BLaER1 treated with 17β-estradiol and CSF1 and Interleukin-3, amounts not matched to agents 10 nM and 100 nM (cell line): ENCODE data around the gene LAMB4.

ENCODE experiments used
- H3K27ac ChIP-seq, 11 experiments: shearing (Covaris generic); formaldehyde crosslinking; 2 replicates each; pipeline ENCODE4 v1.8.1; 2022
- H3K27me3 ChIP-seq, 11 experiments: shearing (Covaris generic); formaldehyde crosslinking; 2 replicates each; pipeline ENCODE4 v1.8.1; 2022
- H3K36me3 ChIP-seq, 11 experiments: shearing (Covaris generic); formaldehyde crosslinking; 2 replicates each; pipeline ENCODE4 v1.8.1; 2022
- H3K4me1 ChIP-seq, 10 experiments: shearing (Covaris generic); formaldehyde crosslinking; 2 replicates each; pipeline ENCODE4 v1.8.1; 2022
- H3K4me2 ChIP-seq, 11 experiments: shearing (Covaris generic); formaldehyde crosslinking; 2 replicates each; pipeline ENCODE4 v1.8.1; 2022
- H3K4me3 ChIP-seq, 10 experiments: shearing (Covaris generic); formaldehyde crosslinking; 2 replicates each; pipeline ENCODE4 v1.8.1; 2022
- H3K9ac ChIP-seq, 11 experiments: shearing (Covaris generic); formaldehyde crosslinking; 2 replicates each; pipeline ENCODE4 v1.8.1; 2022
- H3K9me3 ChIP-seq, 11 experiments: shearing (Covaris generic); formaldehyde crosslinking; replicated peaks in 1 of 11; 2 replicates each; pipeline ENCODE4 v1.8.1; 2022
- H4K20me1 ChIP-seq, 11 experiments: shearing (Covaris generic); formaldehyde crosslinking; 2 replicates each; pipeline ENCODE4 v1.8.1; 2022
- Cebpa-rat ChIP-seq, 11 experiments: shearing (Covaris generic); IDR thresholded peaks; 2 replicates each; pipeline ENCODE4 v1.8.1; 2022

LAMB4 gene

DNA sequence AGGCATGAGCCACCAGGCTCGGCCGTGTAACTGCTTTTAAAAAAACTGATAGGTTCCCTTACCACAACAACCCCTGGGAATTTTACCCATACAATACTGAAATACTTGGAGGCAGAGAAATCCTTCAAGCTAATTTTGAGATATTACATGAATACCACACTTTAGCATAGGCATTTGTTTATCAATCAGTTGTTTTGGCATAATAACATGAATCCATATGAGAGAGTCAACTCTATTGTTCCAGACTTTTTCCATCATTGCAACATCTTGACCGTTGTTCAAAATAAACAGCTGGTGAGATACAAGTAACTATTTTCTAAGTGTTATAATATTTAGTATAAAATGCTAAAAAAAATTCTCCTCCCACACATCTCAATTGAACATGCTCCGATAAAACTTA is 36.8 kb downstream of the LAMB4 start:
- no peak for TF ChIP-seq Cebpa-rat (IDR thresholded peaks at IDR 0.05)

GRCh38 chr7:108091461-108091831 is 38.7 kb downstream of the LAMB4 start:
- H3K27me3 ChIP-seq = no peaks in the 10 kb centered on the region
- no peak overlapping the region for H3K4me2 ChIP-seq
- TF ChIP-seq Cebpa-rat (IDR thresholded peaks at IDR 0.05) = no peak
- H3K9ac ChIP-seq = no peak overlapping the region
- H3K4me1 ChIP-seq = peaks cover 7 to 21% (median 17%) of the 10 kb centered on the region in 10 experiments; a peak in 18 of 20 replicates
- no peaks in the 10 kb centered on the region for H3K36me3 ChIP-seq
- H3K9me3 ChIP-seq = no peaks in the 10 kb centered on the region
- H3K27ac ChIP-seq = no peak overlapping the region
- no peaks in the 10 kb centered on the region for H4K20me1 ChIP-seq
- no peak overlapping the region for H3K4me3 ChIP-seq

More for the DNA sequence above, 36.8 kb downstream of the LAMB4 start:
- Histone ChIP-seq H3K27ac (no peak overlapping the region), H3K9me3 (no peaks in the 10 kb centered on the region), H3K9ac (no peak overlapping the region), H3K4me1 (peaks cover 7 to 21% (median 17%) of the 10 kb centered on the region in 10 experiments; a peak in 18 of 20 replicates), H3K4me3 (no peak overlapping the region), H3K27me3 (no peaks in the 10 kb centered on the region), H4K20me1 (no peaks in the 10 kb centered on the region), H3K4me2 (no peak overlapping the region; a peak in 1 of 22 replicates), H3K36me3 (no peaks in the 10 kb centered on the region)

DNA sequence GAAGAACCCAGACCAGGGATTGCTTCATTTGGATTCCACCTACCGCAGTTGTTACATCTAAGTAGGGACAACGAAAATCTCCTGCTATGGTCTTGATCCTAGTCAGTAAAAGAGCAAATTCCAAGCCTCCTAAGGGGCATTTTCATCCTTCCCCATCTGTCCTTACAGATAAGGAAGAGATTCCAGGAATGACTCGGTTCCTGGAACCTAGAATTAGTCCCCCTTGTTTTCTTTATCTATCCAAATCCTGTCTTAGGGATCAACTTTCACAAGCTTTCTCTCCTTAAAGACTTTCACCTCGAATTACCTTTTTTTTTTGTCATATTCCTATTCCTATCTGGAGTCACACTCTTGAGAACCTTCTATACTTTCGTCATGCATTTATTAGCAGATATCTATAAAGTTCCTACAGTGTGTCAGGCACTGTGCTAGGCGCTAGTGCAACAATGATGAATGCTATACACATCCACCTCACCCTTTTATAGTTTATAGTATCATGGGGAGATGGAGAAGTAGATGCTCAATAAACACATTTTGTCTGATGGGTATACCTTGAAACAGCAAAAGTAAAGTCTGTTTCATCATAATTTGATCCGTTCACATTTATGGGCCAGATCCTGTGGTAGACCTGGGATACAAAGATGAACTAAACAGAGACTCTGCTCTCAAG is 39.2 kb downstream of the LAMB4 start:
- no peaks in the 10 kb centered on the region for H3K27me3 ChIP-seq
- H3K9ac ChIP-seq = no peak overlapping the region
- no peaks in the 10 kb centered on the region for H3K36me3 ChIP-seq
- no peak overlapping the region for H3K27ac ChIP-seq
- no peak overlapping the region for H3K4me2 ChIP-seq
- H3K4me1 ChIP-seq = peaks cover 7 to 21% (median 17%) of the 10 kb centered on the region in 10 experiments; a peak in 18 of 20 replicates
- TF ChIP-seq Cebpa-rat (IDR thresholded peaks at IDR 0.05) = no peak
- no peaks in the 10 kb centered on the region for H3K9me3 ChIP-seq
- H3K4me3 ChIP-seq = no peak overlapping the region
- H4K20me1 ChIP-seq = no peaks in the 10 kb centered on the region

DNA sequence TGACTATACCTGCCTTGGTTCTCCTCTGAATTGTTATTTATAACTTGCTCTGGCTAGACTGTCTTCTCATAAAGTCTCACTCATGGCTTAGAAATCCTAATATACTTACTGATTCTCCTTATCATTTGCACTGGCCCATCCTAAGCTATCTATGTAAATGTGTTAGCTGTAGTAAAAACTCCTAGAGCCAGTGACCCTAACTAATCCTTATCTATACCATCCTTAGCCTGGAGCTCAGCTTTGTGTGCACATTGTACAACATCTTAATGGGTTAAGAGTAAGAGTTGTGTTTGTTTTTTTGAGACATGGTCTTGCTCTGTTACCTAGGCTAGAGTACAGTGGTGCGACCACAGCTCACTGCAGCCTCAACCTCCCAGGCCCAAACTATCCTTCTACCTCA is 40.8 kb downstream of the LAMB4 start:
- peaks cover 1 to 14% (median 7%) of the 10 kb centered on the region in 10 experiments; a peak in 14 of 20 replicates for H3K4me1 ChIP-seq
- no peak for TF ChIP-seq Cebpa-rat (IDR thresholded peaks at IDR 0.05)

DNA sequence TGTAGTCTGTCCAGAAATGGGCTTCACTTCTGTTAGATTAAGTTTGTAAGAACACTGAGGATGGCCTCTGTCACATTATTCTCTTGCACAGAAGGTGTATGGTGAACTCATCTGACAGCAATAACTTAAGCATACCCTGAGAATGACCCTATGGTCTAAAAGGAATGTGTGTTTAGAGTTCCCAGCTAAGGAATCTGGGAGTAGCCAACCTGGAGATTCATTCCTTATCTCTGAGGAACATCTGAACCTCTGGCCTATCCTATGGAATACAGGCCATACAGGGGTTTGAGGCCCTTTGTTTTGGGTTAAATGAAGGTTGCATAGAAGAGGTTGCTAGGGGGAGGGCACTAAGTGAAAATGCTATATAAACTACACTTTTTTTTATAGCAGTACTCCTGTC is 41.4 kb downstream of the LAMB4 start:
- Histone ChIP-seq H3K4me1 (peaks cover 0 to 11% (median under 1%) of the 10 kb centered on the region in 10 experiments; a peak in 9 of 20 replicates), H3K9me3 (no peaks in the 10 kb centered on the region), H3K27me3 (no peaks in the 10 kb centered on the region), H3K36me3 (no peaks in the 10 kb centered on the region), H3K4me3 (no peak overlapping the region), H4K20me1 (no peaks in the 10 kb centered on the region), H3K4me2 (no peak overlapping the region), H3K27ac (no peak overlapping the region), H3K9ac (no peak overlapping the region)
- no peak for TF ChIP-seq Cebpa-rat (IDR thresholded peaks at IDR 0.05)

More for the DNA sequence above, 40.8 kb downstream of the LAMB4 start:
- Histone ChIP-seq H3K4me2 (no peak overlapping the region), H3K9ac (no peak overlapping the region), H3K4me3 (no peak overlapping the region), H3K9me3 (no peaks in the 10 kb centered on the region), H3K36me3 (no peaks in the 10 kb centered on the region), H3K27ac (no peak overlapping the region), H3K27me3 (no peaks in the 10 kb centered on the region), H4K20me1 (no peaks in the 10 kb centered on the region)

DNA sequence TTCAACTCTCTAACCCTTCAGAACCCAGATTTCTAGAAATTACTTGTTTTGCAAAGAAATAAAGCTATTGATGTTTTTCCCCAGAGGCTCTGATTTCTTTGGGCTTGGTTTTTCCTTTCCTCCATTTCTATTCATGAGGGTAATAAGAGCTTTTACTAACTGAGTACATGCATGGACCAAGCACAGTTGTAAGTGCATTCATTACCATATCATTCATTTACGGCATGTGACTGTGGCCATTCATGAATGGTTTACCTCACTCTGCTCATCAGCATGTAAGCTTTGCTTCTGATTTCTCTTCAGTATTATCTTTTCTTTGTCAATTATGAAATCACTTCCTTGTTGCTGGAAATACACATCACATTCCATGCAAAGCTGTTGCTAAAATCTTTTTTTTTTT is 42.4 kb downstream of the LAMB4 start:
- peaks cover 0 to 10% (median 0%) of the 10 kb centered on the region in 10 experiments; a peak in 4 of 20 replicates for H3K4me1 ChIP-seq
- no peaks in the 10 kb centered on the region for H3K27me3 ChIP-seq
- no peak overlapping the region for H3K9ac ChIP-seq
- H3K4me3 ChIP-seq = no peak overlapping the region
- no peak overlapping the region for H3K4me2 ChIP-seq
- TF ChIP-seq Cebpa-rat (IDR thresholded peaks at IDR 0.05) = no peak
- no peaks in the 10 kb centered on the region for H4K20me1 ChIP-seq
- no peaks in the 10 kb centered on the region for H3K36me3 ChIP-seq
- no peak overlapping the region for H3K27ac ChIP-seq
- peaks cover 0 to under 1% (median 0%) of the 10 kb centered on the region in 11 experiments; a peak in 2 of 22 replicates for H3K9me3 ChIP-seq

GRCh38 chr7:108086962-108087361 is 43.2 kb downstream of the LAMB4 start:
- Histone ChIP-seq H3K9ac (no peak overlapping the region), H4K20me1 (no peaks in the 10 kb centered on the region), H3K4me3 (no peak overlapping the region), H3K4me1 (peaks cover 0 to 10% (median 0%) of the 10 kb centered on the region in 10 experiments; a peak in 4 of 20 replicates), H3K27me3 (no peaks in the 10 kb centered on the region), H3K36me3 (no peaks in the 10 kb centered on the region), H3K9me3 (peaks cover 0 to 9% (median 3%) of the 10 kb centered on the region in 11 experiments; a peak in 12 of 22 replicates), H3K4me2 (no peak overlapping the region), H3K27ac (no peak overlapping the region)
- no peak for TF ChIP-seq Cebpa-rat (IDR thresholded peaks at IDR 0.05)

DNA sequence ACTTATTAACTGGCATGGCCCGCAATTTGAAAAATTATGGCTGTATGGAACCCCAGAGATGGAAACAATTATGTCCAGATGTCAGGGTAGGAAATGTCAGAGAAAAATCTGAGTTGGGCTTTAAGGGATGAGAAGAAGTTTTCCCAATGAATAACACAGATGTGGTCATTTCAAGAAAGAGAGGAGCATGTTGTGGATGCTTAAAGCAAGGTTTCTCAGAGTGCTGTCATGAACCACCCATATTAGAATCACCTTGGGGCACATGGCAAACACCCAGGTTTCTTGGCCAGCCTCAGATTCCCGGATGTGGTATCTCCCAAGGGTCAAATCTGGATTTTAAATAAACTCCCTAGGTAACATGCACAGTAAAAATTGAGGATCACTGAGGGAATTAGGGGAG is 43.6 kb downstream of the LAMB4 start:
- Histone ChIP-seq H3K4me3 (no peak overlapping the region), H3K9ac (no peak overlapping the region), H3K9me3 (peaks cover 2 to 13% (median 7%) of the 10 kb centered on the region in 11 experiments; a peak in 21 of 22 replicates), H3K4me2 (no peak overlapping the region), H3K27me3 (no peaks in the 10 kb centered on the region), H3K4me1 (peaks cover 0 to 10% (median 0%) of the 10 kb centered on the region in 10 experiments; a peak in 4 of 20 replicates), H3K36me3 (no peaks in the 10 kb centered on the region), H3K27ac (no peak overlapping the region), H4K20me1 (no peaks in the 10 kb centered on the region)
- no peak for TF ChIP-seq Cebpa-rat (IDR thresholded peaks at IDR 0.05)

GRCh38 chr7:108083980-108084379 is 46.2 kb downstream of the LAMB4 start:
- Histone ChIP-seq H3K36me3 (no peaks in the 10 kb centered on the region), H3K9ac (no peak overlapping the region), H3K4me2 (no peak overlapping the region), H4K20me1 (no peaks in the 10 kb centered on the region), H3K9me3 (peaks cover 8 to 21% (median 15%) of the 10 kb centered on the region in 11 experiments; a peak in 21 of 22 replicates), H3K27ac (no peak overlapping the region), H3K4me3 (no peak overlapping the region), H3K4me1 (peaks cover 0 to 10% (median 0%) of the 10 kb centered on the region in 10 experiments; a peak in 4 of 20 replicates), H3K27me3 (no peaks in the 10 kb centered on the region)
- no peak for TF ChIP-seq Cebpa-rat (IDR thresholded peaks at IDR 0.05)
